Measurements from ENCODE around the gene CLK1. TPM values are rescaled to one million over a fixed set of nuclear protein-coding genes. Genes with fewer than 3 reads are reported as not detected.

CLK1 gene
- total and polyA plus RNA-seq, 2 of the 13 experiments (the other 11 are each of a cell fraction or from before 2014, with no cell fraction given): 66.6 to 101 TPM

DNA sequence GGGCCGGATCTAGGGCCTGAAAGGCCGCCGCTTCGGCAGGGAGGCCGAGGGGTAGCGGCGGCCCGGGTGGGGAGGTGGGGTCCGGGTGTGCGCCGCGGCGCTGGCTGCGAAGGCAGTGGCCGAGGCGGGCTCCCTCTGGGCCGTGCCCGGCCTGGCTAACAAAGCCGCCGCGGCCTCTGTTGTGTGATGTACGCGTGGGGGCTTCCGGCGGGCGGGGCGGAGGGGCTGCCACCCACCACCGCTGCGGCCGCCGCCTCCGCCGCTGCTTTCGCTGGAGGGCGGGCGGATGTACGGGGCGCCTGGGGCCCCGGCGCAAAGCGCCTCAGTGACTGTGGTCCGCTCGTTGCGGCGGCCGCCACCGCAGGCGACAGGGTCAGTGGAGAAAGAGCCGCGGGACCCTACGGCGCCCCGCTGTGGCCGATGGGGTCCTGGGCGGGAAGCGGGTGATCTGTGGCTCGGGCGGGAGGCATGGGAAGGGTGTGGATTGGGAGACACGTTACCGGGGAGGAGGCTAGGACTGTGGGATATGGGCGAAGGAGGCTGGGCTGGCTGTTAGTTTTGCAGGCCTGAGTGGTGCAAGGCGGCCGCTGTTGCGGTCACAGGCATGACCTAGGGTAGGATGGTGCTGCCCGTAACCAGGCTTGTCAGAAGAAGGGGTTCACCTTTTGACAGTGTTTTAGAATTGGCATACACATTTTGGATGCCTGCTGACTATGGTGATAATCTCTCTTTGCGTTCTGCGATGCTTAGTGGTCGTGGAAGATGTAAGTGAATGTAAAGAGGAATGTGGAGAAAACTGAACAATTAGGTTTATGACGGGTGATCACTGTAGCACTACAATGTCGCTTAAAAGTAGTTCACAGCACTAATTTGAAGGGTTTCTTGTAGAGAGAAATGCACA, 52.1 kb downstream of the CLK1 start (continued):
- TF ChIP-seq, protein P1, sequence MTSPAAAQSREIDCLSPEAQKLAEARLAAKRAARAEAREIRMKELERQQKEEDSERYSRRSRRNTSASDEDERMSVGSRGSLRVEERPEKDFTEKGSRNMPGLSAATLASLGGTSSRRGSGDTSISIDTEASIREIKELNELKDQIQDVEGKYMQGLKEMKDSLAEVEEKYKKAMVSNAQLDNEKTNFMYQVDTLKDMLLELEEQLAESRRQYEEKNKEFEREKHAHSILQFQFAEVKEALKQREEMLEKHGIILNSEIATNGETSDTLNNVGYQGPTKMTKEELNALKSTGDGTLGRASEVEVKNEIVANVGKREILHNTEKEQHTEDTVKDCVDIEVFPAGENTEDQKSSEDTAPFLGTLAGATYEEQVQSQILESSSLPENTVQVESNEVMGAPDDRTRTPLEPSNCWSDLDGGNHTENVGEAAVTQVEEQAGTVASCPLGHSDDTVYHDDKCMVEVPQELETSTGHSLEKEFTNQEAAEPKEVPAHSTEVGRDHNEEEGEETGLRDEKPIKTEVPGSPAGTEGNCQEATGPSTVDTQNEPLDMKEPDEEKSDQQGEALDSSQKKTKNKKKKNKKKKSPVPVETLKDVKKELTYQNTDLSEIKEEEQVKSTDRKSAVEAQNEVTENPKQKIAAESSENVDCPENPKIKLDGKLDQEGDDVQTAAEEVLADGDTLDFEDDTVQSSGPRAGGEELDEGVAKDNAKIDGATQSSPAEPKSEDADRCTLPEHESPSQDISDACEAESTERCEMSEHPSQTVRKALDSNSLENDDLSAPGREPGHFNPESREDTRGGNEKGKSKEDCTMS (CRISPR knock-in tag; conservative IDR thresholded peaks at IDR 0.05): no peak
- TF ChIP-seq CHCHD3 (CRISPR knock-in tag; IDR thresholded peaks at IDR 0.05) (no peak), ZFP82 (CRISPR knock-in tag; IDR thresholded peaks at IDR 0.05; ENCODE audit: borderline replicate concordance) (no peak; the same call in 1 of the 2 replicates), ZNF232 (CRISPR knock-in tag; IDR thresholded peaks at IDR 0.05; ENCODE audit: borderline replicate concordance) (no peak), SNAI1 (CRISPR knock-in tag; IDR thresholded peaks at IDR 0.05; ENCODE audit: borderline replicate concordance) (peak; percentile 92), TGIF2 (CRISPR knock-in tag; IDR thresholded peaks at IDR 0.05) (peak; percentile 52; the same call in 1 of the 2 replicates), ZNF317 (CRISPR knock-in tag; IDR thresholded peaks at IDR 0.05) (peak; percentile 78), ZNF839 (CRISPR knock-in tag; IDR thresholded peaks at IDR 0.05; ENCODE audit: borderline replicate concordance) (no peak), IRX3 (CRISPR knock-in tag; IDR thresholded peaks at IDR 0.05; ENCODE audit: borderline replicate concordance, low read depth) (no peak), ZNF703 (CRISPR knock-in tag; IDR thresholded peaks at IDR 0.05; ENCODE audit: borderline replicate concordance) (no peak)
- TF ChIP-seq, protein P2, sequence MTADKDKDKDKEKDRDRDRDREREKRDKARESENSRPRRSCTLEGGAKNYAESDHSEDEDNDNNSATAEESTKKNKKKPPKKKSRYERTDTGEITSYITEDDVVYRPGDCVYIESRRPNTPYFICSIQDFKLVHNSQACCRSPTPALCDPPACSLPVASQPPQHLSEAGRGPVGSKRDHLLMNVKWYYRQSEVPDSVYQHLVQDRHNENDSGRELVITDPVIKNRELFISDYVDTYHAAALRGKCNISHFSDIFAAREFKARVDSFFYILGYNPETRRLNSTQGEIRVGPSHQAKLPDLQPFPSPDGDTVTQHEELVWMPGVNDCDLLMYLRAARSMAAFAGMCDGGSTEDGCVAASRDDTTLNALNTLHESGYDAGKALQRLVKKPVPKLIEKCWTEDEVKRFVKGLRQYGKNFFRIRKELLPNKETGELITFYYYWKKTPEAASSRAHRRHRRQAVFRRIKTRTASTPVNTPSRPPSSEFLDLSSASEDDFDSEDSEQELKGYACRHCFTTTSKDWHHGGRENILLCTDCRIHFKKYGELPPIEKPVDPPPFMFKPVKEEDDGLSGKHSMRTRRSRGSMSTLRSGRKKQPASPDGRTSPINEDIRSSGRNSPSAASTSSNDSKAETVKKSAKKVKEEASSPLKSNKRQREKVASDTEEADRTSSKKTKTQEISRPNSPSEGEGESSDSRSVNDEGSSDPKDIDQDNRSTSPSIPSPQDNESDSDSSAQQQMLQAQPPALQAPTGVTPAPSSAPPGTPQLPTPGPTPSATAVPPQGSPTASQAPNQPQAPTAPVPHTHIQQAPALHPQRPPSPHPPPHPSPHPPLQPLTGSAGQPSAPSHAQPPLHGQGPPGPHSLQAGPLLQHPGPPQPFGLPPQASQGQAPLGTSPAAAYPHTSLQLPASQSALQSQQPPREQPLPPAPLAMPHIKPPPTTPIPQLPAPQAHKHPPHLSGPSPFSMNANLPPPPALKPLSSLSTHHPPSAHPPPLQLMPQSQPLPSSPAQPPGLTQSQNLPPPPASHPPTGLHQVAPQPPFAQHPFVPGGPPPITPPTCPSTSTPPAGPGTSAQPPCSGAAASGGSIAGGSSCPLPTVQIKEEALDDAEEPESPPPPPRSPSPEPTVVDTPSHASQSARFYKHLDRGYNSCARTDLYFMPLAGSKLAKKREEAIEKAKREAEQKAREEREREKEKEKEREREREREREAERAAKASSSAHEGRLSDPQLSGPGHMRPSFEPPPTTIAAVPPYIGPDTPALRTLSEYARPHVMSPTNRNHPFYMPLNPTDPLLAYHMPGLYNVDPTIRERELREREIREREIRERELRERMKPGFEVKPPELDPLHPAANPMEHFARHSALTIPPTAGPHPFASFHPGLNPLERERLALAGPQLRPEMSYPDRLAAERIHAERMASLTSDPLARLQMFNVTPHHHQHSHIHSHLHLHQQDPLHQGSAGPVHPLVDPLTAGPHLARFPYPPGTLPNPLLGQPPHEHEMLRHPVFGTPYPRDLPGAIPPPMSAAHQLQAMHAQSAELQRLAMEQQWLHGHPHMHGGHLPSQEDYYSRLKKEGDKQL (CRISPR knock-in tag; IDR thresholded peaks at IDR 0.05; ENCODE audit: low read depth): 0 out of 2 replicates have a peak, but pooled peaks have one; percentile 46
- TF ChIP-seq, protein P3, sequence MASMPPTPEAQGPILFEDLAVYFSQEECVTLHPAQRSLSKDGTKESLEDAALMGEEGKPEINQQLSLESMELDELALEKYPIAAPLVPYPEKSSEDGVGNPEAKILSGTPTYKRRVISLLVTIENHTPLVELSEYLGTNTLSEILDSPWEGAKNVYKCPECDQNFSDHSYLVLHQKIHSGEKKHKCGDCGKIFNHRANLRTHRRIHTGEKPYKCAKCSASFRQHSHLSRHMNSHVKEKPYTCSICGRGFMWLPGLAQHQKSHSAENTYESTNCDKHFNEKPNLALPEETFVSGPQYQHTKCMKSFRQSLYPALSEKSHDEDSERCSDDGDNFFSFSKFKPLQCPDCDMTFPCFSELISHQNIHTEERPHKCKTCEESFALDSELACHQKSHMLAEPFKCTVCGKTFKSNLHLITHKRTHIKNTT (CRISPR knock-in tag; IDR thresholded peaks at IDR 0.05): no peak
- TF ChIP-seq, protein P4, sequence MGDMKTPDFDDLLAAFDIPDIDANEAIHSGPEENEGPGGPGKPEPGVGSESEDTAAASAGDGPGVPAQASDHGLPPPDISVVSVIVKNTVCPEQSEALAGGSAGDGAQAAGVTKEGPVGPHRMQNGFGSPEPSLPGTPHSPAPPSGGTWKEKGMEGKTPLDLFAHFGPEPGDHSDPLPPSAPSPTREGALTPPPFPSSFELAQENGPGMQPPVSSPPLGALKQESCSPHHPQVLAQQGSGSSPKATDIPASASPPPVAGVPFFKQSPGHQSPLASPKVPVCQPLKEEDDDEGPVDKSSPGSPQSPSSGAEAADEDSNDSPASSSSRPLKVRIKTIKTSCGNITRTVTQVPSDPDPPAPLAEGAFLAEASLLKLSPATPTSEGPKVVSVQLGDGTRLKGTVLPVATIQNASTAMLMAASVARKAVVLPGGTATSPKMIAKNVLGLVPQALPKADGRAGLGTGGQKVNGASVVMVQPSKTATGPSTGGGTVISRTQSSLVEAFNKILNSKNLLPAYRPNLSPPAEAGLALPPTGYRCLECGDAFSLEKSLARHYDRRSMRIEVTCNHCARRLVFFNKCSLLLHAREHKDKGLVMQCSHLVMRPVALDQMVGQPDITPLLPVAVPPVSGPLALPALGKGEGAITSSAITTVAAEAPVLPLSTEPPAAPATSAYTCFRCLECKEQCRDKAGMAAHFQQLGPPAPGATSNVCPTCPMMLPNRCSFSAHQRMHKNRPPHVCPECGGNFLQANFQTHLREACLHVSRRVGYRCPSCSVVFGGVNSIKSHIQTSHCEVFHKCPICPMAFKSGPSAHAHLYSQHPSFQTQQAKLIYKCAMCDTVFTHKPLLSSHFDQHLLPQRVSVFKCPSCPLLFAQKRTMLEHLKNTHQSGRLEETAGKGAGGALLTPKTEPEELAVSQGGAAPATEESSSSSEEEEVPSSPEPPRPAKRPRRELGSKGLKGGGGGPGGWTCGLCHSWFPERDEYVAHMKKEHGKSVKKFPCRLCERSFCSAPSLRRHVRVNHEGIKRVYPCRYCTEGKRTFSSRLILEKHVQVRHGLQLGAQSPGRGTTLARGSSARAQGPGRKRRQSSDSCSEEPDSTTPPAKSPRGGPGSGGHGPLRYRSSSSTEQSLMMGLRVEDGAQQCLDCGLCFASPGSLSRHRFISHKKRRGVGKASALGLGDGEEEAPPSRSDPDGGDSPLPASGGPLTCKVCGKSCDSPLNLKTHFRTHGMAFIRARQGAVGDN (CRISPR knock-in tag; IDR thresholded peaks at IDR 0.05): peak; percentile 79
